Suprapubic skin (tissue), 4 donors: ENCODE measurements around the gene GZMM. TPM values are rescaled to one million over a fixed set of nuclear protein-coding genes. Genes with fewer than 3 reads are reported as not detected.

Experiments
- DNase-seq, 2 donors: peaks; one replicate each; pipeline ENCODE4 v3.0.0-alpha.2; 2019; ENCODE audit warnings: low spot score in 2 of 2
- H3K27ac ChIP-seq: fragments of 200-600 bp; sonication (generic); one replicate; pipeline ENCODE4 v1.5.1; 2019
- H3K27me3 ChIP-seq: fragments of 200-600 bp; sonication (generic); one replicate; pipeline ENCODE4 v1.5.1; 2019
- H3K36me3 ChIP-seq: fragments of 200-600 bp; sonication (generic); one replicate; pipeline ENCODE4 v1.5.1; 2019
- H3K4me1 ChIP-seq: fragments of 200-600 bp; sonication (generic); one replicate; pipeline ENCODE4 v1.5.1; 2019
- H3K4me3 ChIP-seq: fragments of 200-600 bp; sonication (generic); one replicate; pipeline ENCODE4 v1.5.1; 2019; ENCODE audit warnings: mild to moderate bottlenecking
- H3K9me3 ChIP-seq: fragments of 200-600 bp; sonication (generic); one replicate; pipeline ENCODE4 v1.5.1; 2019
- EP300 ChIP-seq: sonication (generic); formaldehyde crosslinking; IDR thresholded peaks from one replicate; pipeline ENCODE4 v1.6.1; 2017; ENCODE audit warnings: antibody characterized with exemption
- POLR2A ChIP-seq, 2 donors: fragments of 450-650 bp; IDR thresholded peaks; one replicate each; pipeline ENCODE4 v1.6.1; 2017; ENCODE audit warnings: antibody characterized with exemption in 2 of 2, mild to moderate bottlenecking in 2 of 2, moderate library complexity in 2 of 2
- POLR2AphosphoS5 ChIP-seq, 3 donors: sonication (generic); formaldehyde crosslinking; IDR thresholded peaks; one replicate each; pipeline ENCODE4 v1.6.1; 2017; ENCODE audit warnings: antibody characterized with exemption in 3 of 3
- WGBS: methylation state at CpG from one replicate; pipeline ENCODE4 v1.1.5; 2018; 5-methylcytosine and 5-hydroxymethylcytosine counted together
- total RNA-seq, 4 donors: library from RNA; depleted of rRNA; stranded (reverse); fragments of >200 nt; gene quantifications; one replicate each; pipeline ENCODE4 v1.1.0, GENCODE V29; 2016
- TF ChIP-seq, protein P1 (sequence below), 2 donors: fragments of 200-600 bp in 1 of 2; fragments of 450-650 bp in 1 of 2; sonication (generic) in 1 of 2; IDR thresholded peaks; one replicate each; pipeline ENCODE4 v1.5.1; 2016 to 2019; ENCODE audit warnings: antibody characterized with exemption in 2 of 2, mild to moderate bottlenecking in 1 of 2, moderate library complexity in 1 of 2

The GZMM gene
- total RNA-seq, 4 donors from 2014 or later, result 0.97 TPM; not detected in 3

DNA sequence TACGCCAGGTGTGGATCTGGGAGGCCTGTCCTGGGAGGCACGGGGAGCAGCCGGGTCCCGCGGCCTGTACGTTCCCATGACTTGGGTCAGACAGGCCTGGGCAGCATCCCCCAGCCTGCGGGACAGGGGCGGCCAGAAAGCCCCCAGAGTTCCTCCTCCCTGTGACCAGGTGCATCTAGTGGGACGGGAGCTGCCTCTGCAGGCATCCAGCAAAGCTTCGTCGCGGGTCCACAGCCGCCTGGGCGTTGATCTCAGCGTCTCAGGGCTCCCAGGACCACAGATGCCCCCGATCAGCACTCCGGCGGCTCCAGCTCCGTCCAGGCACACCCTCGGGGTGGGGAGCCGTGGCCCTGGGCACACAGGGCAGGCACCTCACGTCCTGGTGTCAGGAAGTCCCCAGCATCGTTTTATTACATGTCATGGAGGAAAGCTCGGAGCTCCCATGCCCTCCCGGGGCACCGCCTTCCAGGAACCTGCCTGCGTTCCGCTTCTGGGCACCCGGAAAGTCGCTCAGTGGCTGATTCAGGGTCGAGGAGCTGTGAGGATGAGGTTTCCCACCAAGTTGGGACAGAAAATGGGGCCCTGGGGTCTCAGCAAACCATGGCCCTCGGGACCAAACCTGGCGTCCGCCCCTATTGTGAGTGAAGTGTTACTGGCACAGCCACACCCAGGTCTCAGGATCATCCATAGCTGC lies 1.5 kb upstream of the GZMM start:
- Histone ChIP-seq H3K4me3 (no peak overlapping the region), H3K9me3 (no peaks in the 10 kb centered on the region), H3K27me3 (no peaks in the 10 kb centered on the region), H3K4me1 (no peaks in the 10 kb centered on the region), H3K36me3 (peaks cover 39% of the 10 kb centered on the region), H3K27ac (no peak overlapping the region)
- no peak for DNase-seq
- WGBS, result 87% methylated on average over 6 of the region's 34 CpGs
- TF ChIP-seq POLR2A (IDR thresholded peaks at IDR 0.05) (no peak), EP300 (no peak), POLR2AphosphoS5 (IDR thresholded peaks at IDR 0.05) (no peak)
- TF ChIP-seq, protein P1, sequence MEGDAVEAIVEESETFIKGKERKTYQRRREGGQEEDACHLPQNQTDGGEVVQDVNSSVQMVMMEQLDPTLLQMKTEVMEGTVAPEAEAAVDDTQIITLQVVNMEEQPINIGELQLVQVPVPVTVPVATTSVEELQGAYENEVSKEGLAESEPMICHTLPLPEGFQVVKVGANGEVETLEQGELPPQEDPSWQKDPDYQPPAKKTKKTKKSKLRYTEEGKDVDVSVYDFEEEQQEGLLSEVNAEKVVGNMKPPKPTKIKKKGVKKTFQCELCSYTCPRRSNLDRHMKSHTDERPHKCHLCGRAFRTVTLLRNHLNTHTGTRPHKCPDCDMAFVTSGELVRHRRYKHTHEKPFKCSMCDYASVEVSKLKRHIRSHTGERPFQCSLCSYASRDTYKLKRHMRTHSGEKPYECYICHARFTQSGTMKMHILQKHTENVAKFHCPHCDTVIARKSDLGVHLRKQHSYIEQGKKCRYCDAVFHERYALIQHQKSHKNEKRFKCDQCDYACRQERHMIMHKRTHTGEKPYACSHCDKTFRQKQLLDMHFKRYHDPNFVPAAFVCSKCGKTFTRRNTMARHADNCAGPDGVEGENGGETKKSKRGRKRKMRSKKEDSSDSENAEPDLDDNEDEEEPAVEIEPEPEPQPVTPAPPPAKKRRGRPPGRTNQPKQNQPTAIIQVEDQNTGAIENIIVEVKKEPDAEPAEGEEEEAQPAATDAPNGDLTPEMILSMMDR (IDR thresholded peaks at IDR 0.05), result no peak

DNA sequence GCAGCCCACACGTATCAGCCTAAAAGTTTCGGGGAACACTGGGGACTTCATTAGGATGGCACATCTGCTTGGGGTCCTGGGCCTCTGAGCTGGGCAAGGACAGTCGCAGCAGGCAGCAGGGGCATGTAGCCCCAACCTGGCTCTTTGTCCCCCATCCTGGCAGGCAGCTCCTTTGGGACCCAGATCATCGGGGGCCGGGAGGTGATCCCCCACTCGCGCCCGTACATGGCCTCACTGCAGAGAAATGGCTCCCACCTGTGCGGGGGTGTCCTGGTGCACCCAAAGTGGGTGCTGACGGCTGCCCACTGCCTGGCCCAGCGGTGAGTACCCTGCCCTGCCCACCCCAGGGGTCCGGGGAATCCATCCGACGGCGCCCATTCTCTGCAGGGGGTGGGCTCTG lies 3.3 kb downstream of the GZMM start:
- 50% methylated on average over 2 of the region's 15 CpGs for WGBS
- TF ChIP-seq POLR2AphosphoS5 (IDR thresholded peaks at IDR 0.05) (no peak), POLR2A (IDR thresholded peaks at IDR 0.05) (no peak), EP300 (no peak)
- TF ChIP-seq, protein P1 (IDR thresholded peaks at IDR 0.05), result no peak
- Histone ChIP-seq H3K4me1 (peaks cover 7% of the 10 kb centered on the region), H3K27ac (no peak overlapping the region), H3K4me3 (no peak overlapping the region), H3K9me3 (no peaks in the 10 kb centered on the region), H3K36me3 (peaks cover 3% of the 10 kb centered on the region), H3K27me3 (peaks cover 8% of the 10 kb centered on the region)
- no peak for DNase-seq

DNA sequence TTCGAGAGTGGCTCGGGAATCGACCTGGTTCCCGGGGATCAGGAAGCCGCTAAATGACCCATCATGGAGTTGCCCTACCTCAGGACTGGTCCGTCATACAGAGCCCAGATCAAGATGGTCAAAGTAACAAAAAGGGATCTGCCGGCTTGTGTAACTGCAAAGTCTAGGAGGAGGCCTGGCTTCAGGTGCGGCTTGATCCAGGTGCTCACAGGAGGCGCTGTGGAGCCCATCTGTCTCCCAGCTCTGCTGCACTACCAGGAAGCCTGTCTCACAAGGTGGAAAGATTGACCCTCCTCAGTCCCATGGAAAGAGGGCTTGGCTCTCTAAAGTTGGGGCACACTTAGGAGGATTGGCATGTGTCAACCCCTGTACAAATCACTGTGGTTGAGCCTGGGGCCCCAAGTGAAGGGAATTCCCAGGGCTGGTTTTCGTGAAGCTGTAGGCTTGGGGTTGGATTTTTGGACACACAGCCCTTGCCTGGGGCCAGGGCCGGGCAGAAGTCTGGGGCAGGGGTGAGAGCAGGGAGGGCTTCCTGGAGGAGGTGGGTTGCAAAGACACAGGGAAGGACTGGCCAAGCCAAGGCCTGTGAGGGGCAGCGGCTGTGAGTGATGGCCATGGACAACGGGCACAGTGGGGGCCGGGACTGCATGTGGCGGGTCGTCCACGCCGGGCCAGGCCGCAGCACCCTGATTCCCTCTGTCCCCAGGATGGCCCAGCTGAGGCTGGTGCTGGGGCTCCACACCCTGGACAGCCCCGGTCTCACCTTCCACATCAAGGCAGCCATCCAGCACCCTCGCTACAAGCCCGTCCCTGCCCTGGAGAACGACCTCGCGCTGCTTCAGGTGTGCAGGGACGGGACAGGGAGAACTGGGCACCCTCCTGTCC lies 4.2 kb downstream of the GZMM start:
- no peaks in the 10 kb centered on the region for H3K9me3 ChIP-seq
- no peak for DNase-seq
- peaks cover 7% of the 10 kb centered on the region for H3K4me1 ChIP-seq
- H3K27me3 ChIP-seq, result peaks cover 8% of the 10 kb centered on the region
- TF ChIP-seq POLR2A (IDR thresholded peaks at IDR 0.05), result no peak
- no peaks in the 10 kb centered on the region for H3K36me3 ChIP-seq
- H3K4me3 ChIP-seq, result no peak overlapping the region
- WGBS, result 84% methylated on average over 20 of the region's 26 CpGs
- no peak overlapping the region for H3K27ac ChIP-seq

DNA sequence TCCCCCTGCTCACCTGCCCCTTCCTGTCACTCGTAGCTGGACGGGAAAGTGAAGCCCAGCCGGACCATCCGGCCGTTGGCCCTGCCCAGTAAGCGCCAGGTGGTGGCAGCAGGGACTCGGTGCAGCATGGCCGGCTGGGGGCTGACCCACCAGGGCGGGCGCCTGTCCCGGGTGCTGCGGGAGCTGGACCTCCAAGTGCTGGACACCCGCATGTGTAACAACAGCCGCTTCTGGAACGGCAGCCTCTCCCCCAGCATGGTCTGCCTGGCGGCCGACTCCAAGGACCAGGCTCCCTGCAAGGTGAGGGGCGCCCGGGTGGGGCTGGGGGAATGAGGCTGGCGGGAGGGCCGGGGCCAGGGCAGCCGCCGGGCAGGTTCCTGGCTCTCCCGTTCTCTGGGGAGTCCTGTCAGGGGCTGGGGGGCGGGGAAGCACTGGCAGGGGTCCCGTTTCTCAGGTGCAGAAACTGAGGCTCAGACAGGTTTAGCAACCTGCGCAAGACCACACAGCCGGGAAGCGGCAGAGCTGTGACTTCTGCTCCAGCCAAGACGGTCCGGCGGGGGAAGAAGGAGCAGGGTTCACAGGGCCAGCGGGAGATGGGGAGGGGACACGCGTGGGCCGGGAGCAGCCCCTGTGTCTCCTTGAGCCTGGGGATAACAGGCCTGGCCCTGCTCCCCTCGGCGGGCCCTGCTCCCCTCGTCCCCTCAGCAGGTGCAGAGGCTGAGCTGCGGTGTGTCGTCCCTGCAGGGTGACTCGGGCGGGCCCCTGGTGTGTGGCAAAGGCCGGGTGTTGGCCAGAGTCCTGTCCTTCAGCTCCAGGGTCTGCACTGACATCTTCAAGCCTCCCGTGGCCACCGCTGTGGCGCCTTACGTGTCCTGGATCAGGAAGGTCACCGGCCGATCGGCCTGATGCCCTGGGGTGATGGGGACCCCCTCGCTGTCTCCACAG lies 5.3 kb downstream of the GZMM start:
- TF ChIP-seq POLR2AphosphoS5 (IDR thresholded peaks at IDR 0.05) (no peak), EP300 (no peak), POLR2A (IDR thresholded peaks at IDR 0.05) (no peak)
- TF ChIP-seq, protein P1 (IDR thresholded peaks at IDR 0.05), result no peak
- Histone ChIP-seq H3K36me3 (no peaks in the 10 kb centered on the region), H3K27ac (no peak overlapping the region), H3K4me3 (no peak overlapping the region), H3K4me1 (peaks cover 7% of the 10 kb centered on the region), H3K9me3 (no peaks in the 10 kb centered on the region), H3K27me3 (peaks cover 8% of the 10 kb centered on the region)
- DNase-seq, result no peak
- 55% methylated on average over 4 of the region's 52 CpGs for WGBS

DNA sequence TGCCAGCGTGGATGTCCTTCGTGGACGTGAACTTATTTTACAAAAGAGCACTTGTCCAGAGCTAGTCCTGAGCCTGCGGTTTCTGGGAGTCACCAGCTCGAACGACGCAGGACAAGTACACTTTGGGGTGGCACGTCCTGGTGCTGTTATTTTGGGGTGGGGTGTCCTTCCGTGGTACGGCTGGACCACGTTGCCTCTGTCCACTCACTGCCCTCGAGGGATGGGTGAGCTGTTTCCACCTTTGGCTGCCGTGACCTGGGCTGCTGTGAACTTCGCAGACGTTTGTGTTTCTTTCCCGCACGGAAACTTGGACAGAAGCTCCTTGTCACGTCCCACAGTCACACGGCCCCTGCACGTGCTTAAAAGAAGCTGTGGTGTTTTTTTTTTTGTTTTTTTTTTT lies 11.0 kb downstream of the GZMM start:
- Histone ChIP-seq H3K27ac (no peak overlapping the region), H3K9me3 (no peaks in the 10 kb centered on the region), H3K36me3 (no peaks in the 10 kb centered on the region), H3K4me3 (no peak overlapping the region), H3K4me1 (peaks cover 16% of the 10 kb centered on the region), H3K27me3 (peaks cover 3% of the 10 kb centered on the region)
- no peak for DNase-seq
- TF ChIP-seq EP300 (no peak), POLR2A (IDR thresholded peaks at IDR 0.05) (no peak), POLR2AphosphoS5 (IDR thresholded peaks at IDR 0.05) (no peak)
- TF ChIP-seq, protein P1 (IDR thresholded peaks at IDR 0.05), result no peak
- 79% methylated on average over 20 of the region's 20 CpGs for WGBS
